Karpas-422 (cell line): ENCODE data around the gene CNIH3. TPM values are rescaled to one million over a fixed set of nuclear protein-coding genes. Genes with fewer than 3 reads are reported as not detected.

Source experiments
- DNase-seq: peaks from one replicate; pipeline ENCODE4 v3.0.0-alpha.2; 2015
- H2AFZ ChIP-seq: fragments of 200-600 bp; sonication (generic); 2 replicates; pipeline ENCODE4 v1.6.1; 2014; ENCODE audit warnings: antibody characterized with exemption, low read length, mixed read lengths
- H3K27ac ChIP-seq: fragments of 200-600 bp; sonication (generic); 2 replicates; pipeline ENCODE4 v1.5.1; 2014; ENCODE audit warnings: mild to moderate bottlenecking, low read length, moderate library complexity
- H3K27me3 ChIP-seq: fragments of 200-600 bp; sonication (generic); 2 replicates; pipeline ENCODE4 v1.6.1; 2014; ENCODE audit warnings: low read length, mixed read lengths
- H3K36me3 ChIP-seq: fragments of 200-600 bp; sonication (generic); 2 replicates; pipeline ENCODE4 v1.6.1; 2014; ENCODE audit warnings: low read length, mixed read lengths; ENCODE audit not compliant: insufficient read depth
- H3K4me1 ChIP-seq: fragments of 200-600 bp; sonication (generic); 2 replicates; pipeline ENCODE4 v1.6.1; 2014; ENCODE audit warnings: mild to moderate bottlenecking, low read length, mixed read lengths
- H3K4me2 ChIP-seq: fragments of 200-600 bp; sonication (generic); 2 replicates; pipeline ENCODE4 v1.6.1; 2014; ENCODE audit warnings: low read length, low read depth, mild to moderate bottlenecking; ENCODE audit not compliant: poor library complexity, severe bottlenecking
- H3K4me3 ChIP-seq: fragments of 200-600 bp; sonication (generic); 2 replicates; pipeline ENCODE4 v1.5.1; 2014; ENCODE audit warnings: mild to moderate bottlenecking, antibody characterized with exemption, low read length, mixed read lengths
- H3K79me2 ChIP-seq: fragments of 200-600 bp; sonication (generic); 2 replicates; pipeline ENCODE4 v1.6.1; 2014; ENCODE audit warnings: mild to moderate bottlenecking, low read length, mixed read lengths
- H3K9ac ChIP-seq: fragments of 200-600 bp; sonication (generic); 2 replicates; pipeline ENCODE4 v1.6.0; 2014; ENCODE audit warnings: low read length
- H3K9me2 ChIP-seq: fragments of 200-600 bp; sonication (generic), shearing (Covaris generic); replicated peaks from 2 replicates; pipeline ENCODE4 v1.6.0; 2014; ENCODE audit warnings: mild to moderate bottlenecking, low read length, moderate library complexity; ENCODE audit not compliant: insufficient read depth
- H3K9me3 ChIP-seq: fragments of 300-700, 200-600 bp; sonication (generic); 2 replicates; pipeline ENCODE4 v1.6.1; 2014; ENCODE audit warnings: low read length, mixed read lengths
- H4K20me1 ChIP-seq: fragments of 200-600 bp; sonication (generic); 2 replicates; pipeline ENCODE4 v1.6.1; 2014; ENCODE audit warnings: mild to moderate bottlenecking, antibody characterized with exemption, low read length, low read depth; ENCODE audit not compliant: insufficient read depth
- total RNA-seq: library from RNA; depleted of rRNA; stranded (reverse); fragments of >200 nt; shearing (Covaris generic); gene quantifications from 2 replicates; pipeline ENCODE4 v1.2.3, GENCODE V29; 2014; ENCODE audit warnings: low replicate concordance

CNIH3 gene
- total RNA-seq, 1 experiment from 2014 or later: 4.7 TPM

- no peaks in the 10 kb centered on the region for H3K36me3 ChIP-seq
- no peak overlapping the region for H3K27ac ChIP-seq
- no peak overlapping the region for H3K4me2 ChIP-seq
- no peak overlapping the region for H2AFZ ChIP-seq
- no peaks in the 10 kb centered on the region for H3K9me3 ChIP-seq
- H3K4me3 ChIP-seq: no peak overlapping the region
- no peak overlapping the region for H3K9ac ChIP-seq
- H3K79me2 ChIP-seq: no peaks in the 10 kb centered on the region
- no peaks in the 10 kb centered on the region for H3K27me3 ChIP-seq
- no peaks in the 10 kb centered on the region for H3K4me1 ChIP-seq
- no peaks in the 10 kb centered on the region for H3K9me2 ChIP-seq
- DNase-seq: no peak
- no peaks in the 10 kb centered on the region for H4K20me1 ChIP-seq
These were observed 31.1 kb upstream of the CNIH3 start for GRCh38 chr1:224585051-224585450.

DNA sequence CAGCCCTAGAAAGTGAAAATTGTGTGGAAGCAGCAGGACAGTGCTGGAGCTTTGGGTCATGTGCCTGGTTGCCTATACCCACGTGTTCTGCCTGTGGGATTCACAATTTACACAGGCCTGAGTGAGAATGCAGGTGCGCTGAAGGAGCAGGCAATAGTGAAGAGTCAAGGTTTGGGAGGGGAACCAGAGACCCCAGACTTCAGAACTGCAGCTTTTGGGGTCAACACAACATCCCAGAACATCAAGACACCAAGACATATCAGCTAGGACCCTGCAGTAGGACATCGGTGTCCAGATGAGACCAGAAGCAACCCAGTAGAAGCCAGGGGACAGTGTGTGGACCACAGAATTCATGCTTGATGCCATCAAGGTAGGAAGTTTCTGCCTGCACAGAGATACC, 29.1 kb upstream of the CNIH3 start:
- Histone ChIP-seq H3K36me3 (no peaks in the 10 kb centered on the region), H3K79me2 (no peaks in the 10 kb centered on the region), H3K9ac (no peak overlapping the region), H3K4me2 (no peak overlapping the region), H4K20me1 (no peaks in the 10 kb centered on the region), H3K4me3 (no peak overlapping the region), H3K9me2 (no peaks in the 10 kb centered on the region), H3K9me3 (no peaks in the 10 kb centered on the region), H2AFZ (no peak overlapping the region), H3K27ac (no peak overlapping the region), H3K27me3 (no peaks in the 10 kb centered on the region), H3K4me1 (no peaks in the 10 kb centered on the region)
- no peak for DNase-seq

- H2AFZ ChIP-seq: no peak overlapping the region
- no peaks in the 10 kb centered on the region for H3K79me2 ChIP-seq
- H3K9ac ChIP-seq: no peak overlapping the region
- no peaks in the 10 kb centered on the region for H4K20me1 ChIP-seq
- no peaks in the 10 kb centered on the region for H3K36me3 ChIP-seq
- no peak overlapping the region for H3K4me2 ChIP-seq
- no peaks in the 10 kb centered on the region for H3K4me1 ChIP-seq
- H3K9me2 ChIP-seq: no peaks in the 10 kb centered on the region
- H3K27ac ChIP-seq: no peak overlapping the region
- no peaks in the 10 kb centered on the region for H3K9me3 ChIP-seq
- no peak for DNase-seq
- no peaks in the 10 kb centered on the region for H3K27me3 ChIP-seq
- H3K4me3 ChIP-seq: no peak overlapping the region
These were observed 27.6 kb upstream of the CNIH3 start for GRCh38 chr1:224588515-224588914.

GRCh38 chr1:224589006-224589405, 27.1 kb upstream of the CNIH3 start:
- Histone ChIP-seq H3K4me1 (no peaks in the 10 kb centered on the region), H4K20me1 (no peaks in the 10 kb centered on the region), H3K4me2 (no peak overlapping the region), H3K4me3 (no peak overlapping the region), H3K9me3 (no peaks in the 10 kb centered on the region), H3K9me2 (no peaks in the 10 kb centered on the region), H3K79me2 (no peaks in the 10 kb centered on the region), H3K27me3 (no peaks in the 10 kb centered on the region), H3K27ac (no peak overlapping the region), H2AFZ (no peak overlapping the region), H3K9ac (no peak overlapping the region), H3K36me3 (no peaks in the 10 kb centered on the region)
- no peak for DNase-seq

DNA sequence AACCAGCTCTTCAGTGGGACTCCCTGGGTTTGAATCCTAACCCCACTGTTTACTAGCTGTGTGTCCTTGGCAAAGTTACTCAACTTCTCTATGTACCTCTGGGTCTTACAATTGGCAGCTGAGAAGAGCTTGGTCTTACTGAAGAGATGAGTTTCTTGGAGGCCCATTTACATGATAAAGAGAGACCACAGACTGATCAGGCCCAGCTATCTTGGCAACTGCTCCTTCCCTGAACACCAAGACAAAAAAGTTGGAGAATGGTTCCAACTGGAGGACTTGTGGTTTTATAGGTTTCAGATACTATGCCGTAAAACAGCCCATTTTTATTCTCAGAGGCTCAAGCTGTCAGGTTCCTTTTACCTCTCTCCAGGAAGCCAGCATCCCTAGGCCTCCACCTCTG, 24.8 kb upstream of the CNIH3 start:
- no peaks in the 10 kb centered on the region for H3K9me3 ChIP-seq
- no peaks in the 10 kb centered on the region for H3K36me3 ChIP-seq
- H3K9ac ChIP-seq: no peak overlapping the region
- H3K4me2 ChIP-seq: no peak overlapping the region
- H3K9me2 ChIP-seq: no peaks in the 10 kb centered on the region
- no peak for DNase-seq
- no peaks in the 10 kb centered on the region for H3K4me1 ChIP-seq
- no peak overlapping the region for H3K4me3 ChIP-seq
- H3K27me3 ChIP-seq: no peaks in the 10 kb centered on the region
- no peaks in the 10 kb centered on the region for H3K79me2 ChIP-seq
- H3K27ac ChIP-seq: no peak overlapping the region
- no peaks in the 10 kb centered on the region for H4K20me1 ChIP-seq
- H2AFZ ChIP-seq: no peak overlapping the region

DNA sequence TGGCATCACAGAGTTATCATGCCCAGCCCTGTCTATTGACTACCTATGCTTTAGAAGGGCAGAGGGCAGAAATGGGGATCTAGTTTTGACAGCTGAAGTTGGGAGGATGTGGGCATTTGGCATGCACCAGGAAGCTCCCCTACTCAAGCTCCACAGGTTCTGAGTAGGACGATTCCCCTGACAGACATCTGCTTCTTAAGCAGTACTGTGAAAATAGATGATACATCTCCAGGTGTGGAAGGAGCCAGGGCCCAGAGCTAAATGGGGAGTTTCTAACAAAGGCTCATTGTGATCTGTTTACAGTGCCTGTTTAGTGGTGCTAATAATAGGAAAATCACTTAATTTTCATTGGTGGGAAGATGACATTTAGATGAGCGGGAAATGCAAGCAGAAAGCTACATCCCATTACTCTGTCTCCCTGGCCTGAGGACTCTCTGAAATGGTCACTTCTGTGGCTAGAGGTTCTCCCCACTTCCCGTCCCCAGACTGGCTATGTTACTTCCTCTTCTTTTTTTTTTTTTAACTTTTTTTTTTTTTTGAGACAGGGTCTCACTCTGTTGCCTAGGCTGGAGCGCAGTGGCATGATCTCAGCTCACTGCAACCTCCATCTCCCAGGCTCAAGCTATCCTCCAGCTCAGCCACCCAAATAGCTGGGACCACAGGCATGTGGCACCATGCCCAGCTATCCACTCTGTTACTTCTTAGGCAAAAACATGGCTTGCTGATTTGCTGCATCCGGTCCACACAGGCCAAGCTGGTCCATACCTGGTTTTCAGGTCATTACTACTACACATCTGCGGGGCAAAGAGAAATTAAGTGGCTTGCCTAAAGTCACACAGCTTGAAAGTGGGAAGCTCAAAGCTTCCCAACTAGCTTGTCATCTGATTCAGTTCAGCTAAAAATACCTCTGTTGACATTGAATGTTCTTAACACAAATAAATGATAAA, 23.2 kb upstream of the CNIH3 start:
- H3K9me3 ChIP-seq: no peaks in the 10 kb centered on the region
- H3K9ac ChIP-seq: no peak overlapping the region
- no peaks in the 10 kb centered on the region for H3K79me2 ChIP-seq
- H3K9me2 ChIP-seq: no peaks in the 10 kb centered on the region
- H2AFZ ChIP-seq: no peak overlapping the region
- H3K4me2 ChIP-seq: no peak overlapping the region
- DNase-seq: no peak
- no peak overlapping the region for H3K27ac ChIP-seq
- no peaks in the 10 kb centered on the region for H3K4me1 ChIP-seq
- H3K36me3 ChIP-seq: no peaks in the 10 kb centered on the region
- no peaks in the 10 kb centered on the region for H4K20me1 ChIP-seq
- no peak overlapping the region for H3K4me3 ChIP-seq
- no peaks in the 10 kb centered on the region for H3K27me3 ChIP-seq

DNA sequence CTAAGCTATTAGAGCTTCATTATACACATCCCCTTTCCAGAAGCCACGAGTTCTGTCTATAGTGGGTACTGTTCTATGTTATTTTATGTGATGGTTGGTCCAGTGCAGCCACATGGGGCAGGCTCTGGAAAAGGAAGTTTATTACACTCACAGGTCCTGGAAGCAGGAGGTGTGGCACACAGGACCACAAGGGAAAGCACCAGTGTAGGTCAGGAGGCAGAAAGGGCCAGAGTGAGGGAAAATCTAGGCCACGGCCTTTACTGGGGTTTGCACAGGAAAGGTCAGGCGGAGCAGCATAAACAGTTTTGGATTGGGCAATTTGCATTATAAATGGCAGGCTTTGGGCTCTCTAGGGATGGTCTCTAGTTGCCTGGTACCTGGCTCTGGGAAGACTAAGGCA, 21.8 kb upstream of the CNIH3 start:
- Histone ChIP-seq H3K27me3 (no peaks in the 10 kb centered on the region), H3K9me2 (no peaks in the 10 kb centered on the region), H3K9me3 (no peaks in the 10 kb centered on the region), H3K4me3 (no peak overlapping the region), H4K20me1 (no peaks in the 10 kb centered on the region), H3K27ac (no peak overlapping the region), H3K4me1 (no peaks in the 10 kb centered on the region), H3K9ac (no peak overlapping the region), H3K36me3 (no peaks in the 10 kb centered on the region), H3K4me2 (no peak overlapping the region), H2AFZ (no peak overlapping the region), H3K79me2 (no peaks in the 10 kb centered on the region)
- DNase-seq: no peak

- H3K9me2 ChIP-seq: no peaks in the 10 kb centered on the region
- no peaks in the 10 kb centered on the region for H3K36me3 ChIP-seq
- no peak for DNase-seq
- H3K9ac ChIP-seq: no peak overlapping the region
- H3K79me2 ChIP-seq: no peaks in the 10 kb centered on the region
- H3K4me3 ChIP-seq: no peak overlapping the region
- H4K20me1 ChIP-seq: no peaks in the 10 kb centered on the region
- no peaks in the 10 kb centered on the region for H3K27me3 ChIP-seq
- H3K9me3 ChIP-seq: no peaks in the 10 kb centered on the region
- H3K4me1 ChIP-seq: no peaks in the 10 kb centered on the region
- no peak overlapping the region for H3K27ac ChIP-seq
- H2AFZ ChIP-seq: no peak overlapping the region
- H3K4me2 ChIP-seq: no peak overlapping the region
These were observed 21.3 kb upstream of the CNIH3 start for GRCh38 chr1:224594851-224595250.
